ENCODE data around the gene PARN.
A peak's percentile ranks its signal among the peaks of the same experiment; 100 is the strongest.

Gene PARN

DNA sequence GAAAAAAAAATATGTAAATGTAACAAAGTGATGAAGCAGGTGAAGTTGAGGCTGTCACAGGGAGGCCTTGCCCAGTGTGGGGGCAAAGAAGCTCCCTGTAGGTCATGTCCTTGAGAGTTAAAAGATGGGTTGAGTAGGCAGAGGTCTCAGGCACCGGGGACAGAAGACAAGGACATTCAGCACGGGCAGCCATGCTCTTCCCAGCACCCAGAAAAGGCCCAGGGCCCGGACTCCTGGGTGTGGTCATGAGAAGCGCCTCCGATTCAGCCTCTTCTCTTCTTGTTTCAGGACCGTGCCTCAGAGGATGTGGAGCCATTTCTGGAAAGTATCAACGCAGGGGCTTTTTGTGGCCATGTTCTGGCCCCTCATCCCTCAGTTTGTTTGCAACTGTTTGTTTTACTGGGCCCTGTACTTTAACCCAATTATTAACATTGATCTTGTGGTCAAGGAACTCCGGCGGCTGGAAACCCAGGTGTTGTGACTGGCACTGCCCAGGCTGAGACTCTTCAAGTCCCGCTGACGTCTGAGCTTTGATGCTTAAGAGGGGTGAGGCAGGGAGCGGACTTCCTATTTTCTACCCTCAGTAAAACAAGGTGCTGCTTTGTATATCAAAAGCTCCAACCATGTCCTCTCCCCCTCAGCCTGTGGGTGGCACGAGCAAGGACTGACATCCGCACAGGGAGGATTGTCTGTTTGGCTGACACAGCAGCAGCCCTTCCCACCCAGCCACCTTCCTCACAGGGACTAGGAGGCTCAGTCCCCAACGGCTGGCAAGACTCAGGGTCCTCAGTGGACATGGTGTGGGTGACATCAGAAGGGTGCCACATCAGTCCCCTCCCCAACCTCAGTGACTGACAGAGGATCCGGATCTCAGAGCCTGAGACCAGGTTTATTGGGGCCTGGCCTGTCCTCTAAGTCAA lies 37.5 kb upstream of the PARN start:
- H3K36me3 ChIP-seq (ENCODE audit: control insufficient read depth in 2 of 2, insufficient read depth in 1 of 2, low read length in 2 of 2), result peaks cover 17 to 57% of the 10 kb centered on the region in 2 experiments

GRCh38 chr16:14658063-14658462 lies 28.0 kb upstream of the PARN start:
- CTCF ChIA-PET, result no interaction called here
- H3K9me3 ChIP-seq (ENCODE audit: control insufficient read depth, insufficient read depth, low read depth, low read length), result no peaks in the 10 kb centered on the region
- no peak for TF ChIP-seq ZNF530 (tag by site-specific recombination; IDR thresholded peaks at IDR 0.05; ENCODE audit: low read depth)
- POLR2A ChIA-PET, result no interaction called here
- H3K27ac ChIP-seq (ENCODE audit: extremely low read depth, low read depth, low read length), result no peak overlapping the region
- peaks cover 56 to 62% of the 10 kb centered on the region in 2 experiments for H3K36me3 ChIP-seq (ENCODE audit: control insufficient read depth in 2 of 2, insufficient read depth in 1 of 2, low read length in 2 of 2)
- no peaks in the 10 kb centered on the region for H3K4me1 ChIP-seq (ENCODE audit: control insufficient read depth, insufficient read depth, low read length)
- no peak overlapping the region for H3K4me3 ChIP-seq (ENCODE audit: low read depth, low read length)

More for the DNA sequence above, 37.5 kb upstream of the PARN start:
- H3K4me3 ChIP-seq (ENCODE audit: low read depth, low read length), result no peak overlapping the region
- H3K27ac ChIP-seq (ENCODE audit: extremely low read depth, low read depth, low read length), result no peak overlapping the region
- CTCF ChIA-PET, result no interaction called here
- no peaks in the 10 kb centered on the region for H3K4me1 ChIP-seq (ENCODE audit: control insufficient read depth, insufficient read depth, low read length)
- no peak for TF ChIP-seq GLIS2 (tag by site-specific recombination; IDR thresholded peaks at IDR 0.05)
- H3K9me3 ChIP-seq (ENCODE audit: control insufficient read depth, insufficient read depth, low read depth, low read length), result no peaks in the 10 kb centered on the region
- POLR2A ChIA-PET, result no interaction called here

- Histone ChIP-seq H3K9me3 (ENCODE audit: control insufficient read depth, insufficient read depth, low read depth, low read length) (no peaks in the 10 kb centered on the region), H3K27ac (ENCODE audit: extremely low read depth, low read depth, low read length) (no peak overlapping the region), H3K4me3 (ENCODE audit: low read depth, low read length) (no peak overlapping the region), H3K36me3 (ENCODE audit: control insufficient read depth in 2 of 2, insufficient read depth in 1 of 2, low read length in 2 of 2) (peaks cover 70 to 75% of the 10 kb centered on the region in 2 experiments), H3K4me1 (ENCODE audit: control insufficient read depth, insufficient read depth, low read length) (no peaks in the 10 kb centered on the region)
- POLR2A ChIA-PET, result interaction anchor here (0.7 kb wide), 1 partner anchor 1741 kb away, joined by 5 read pairs; no protein-coding TSS in a partner anchor
- CTCF ChIA-PET, result no interaction called here
- TF ChIP-seq ZNF792 (tag by site-specific recombination; IDR thresholded peaks at IDR 0.05) (no peak), ZBTB48 (tag by site-specific recombination; IDR thresholded peaks at IDR 0.05) (no peak), EGR2 (tag by site-specific recombination; IDR thresholded peaks at IDR 0.05; ENCODE audit: low read depth) (peak; percentile 49; the same call in 1 of the 2 replicates), ZNF433 (tag by site-specific recombination; IDR thresholded peaks at IDR 0.05; ENCODE audit: low read depth) (no peak), ZNF211 (tag by site-specific recombination; IDR thresholded peaks at IDR 0.05; ENCODE audit: low read depth) (no peak), FEZF1 (tag by site-specific recombination; IDR thresholded peaks at IDR 0.05) (no peak)
- TF ChIP-seq, protein P1, sequence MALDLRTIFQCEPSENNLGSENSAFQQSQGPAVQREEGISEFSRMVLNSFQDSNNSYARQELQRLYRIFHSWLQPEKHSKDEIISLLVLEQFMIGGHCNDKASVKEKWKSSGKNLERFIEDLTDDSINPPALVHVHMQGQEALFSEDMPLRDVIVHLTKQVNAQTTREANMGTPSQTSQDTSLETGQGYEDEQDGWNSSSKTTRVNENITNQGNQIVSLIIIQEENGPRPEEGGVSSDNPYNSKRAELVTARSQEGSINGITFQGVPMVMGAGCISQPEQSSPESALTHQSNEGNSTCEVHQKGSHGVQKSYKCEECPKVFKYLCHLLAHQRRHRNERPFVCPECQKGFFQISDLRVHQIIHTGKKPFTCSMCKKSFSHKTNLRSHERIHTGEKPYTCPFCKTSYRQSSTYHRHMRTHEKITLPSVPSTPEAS (tag by site-specific recombination; IDR thresholded peaks at IDR 0.05), result no peak
- TF ChIP-seq, protein P2, sequence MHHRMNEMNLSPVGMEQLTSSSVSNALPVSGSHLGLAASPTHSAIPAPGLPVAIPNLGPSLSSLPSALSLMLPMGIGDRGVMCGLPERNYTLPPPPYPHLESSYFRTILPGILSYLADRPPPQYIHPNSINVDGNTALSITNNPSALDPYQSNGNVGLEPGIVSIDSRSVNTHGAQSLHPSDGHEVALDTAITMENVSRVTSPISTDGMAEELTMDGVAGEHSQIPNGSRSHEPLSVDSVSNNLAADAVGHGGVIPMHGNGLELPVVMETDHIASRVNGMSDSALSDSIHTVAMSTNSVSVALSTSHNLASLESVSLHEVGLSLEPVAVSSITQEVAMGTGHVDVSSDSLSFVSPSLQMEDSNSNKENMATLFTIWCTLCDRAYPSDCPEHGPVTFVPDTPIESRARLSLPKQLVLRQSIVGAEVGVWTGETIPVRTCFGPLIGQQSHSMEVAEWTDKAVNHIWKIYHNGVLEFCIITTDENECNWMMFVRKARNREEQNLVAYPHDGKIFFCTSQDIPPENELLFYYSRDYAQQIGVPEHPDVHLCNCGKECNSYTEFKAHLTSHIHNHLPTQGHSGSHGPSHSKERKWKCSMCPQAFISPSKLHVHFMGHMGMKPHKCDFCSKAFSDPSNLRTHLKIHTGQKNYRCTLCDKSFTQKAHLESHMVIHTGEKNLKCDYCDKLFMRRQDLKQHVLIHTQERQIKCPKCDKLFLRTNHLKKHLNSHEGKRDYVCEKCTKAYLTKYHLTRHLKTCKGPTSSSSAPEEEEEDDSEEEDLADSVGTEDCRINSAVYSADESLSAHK (tag by site-specific recombination; IDR thresholded peaks at IDR 0.05), result no peak
- TF ChIP-seq, protein P3, sequence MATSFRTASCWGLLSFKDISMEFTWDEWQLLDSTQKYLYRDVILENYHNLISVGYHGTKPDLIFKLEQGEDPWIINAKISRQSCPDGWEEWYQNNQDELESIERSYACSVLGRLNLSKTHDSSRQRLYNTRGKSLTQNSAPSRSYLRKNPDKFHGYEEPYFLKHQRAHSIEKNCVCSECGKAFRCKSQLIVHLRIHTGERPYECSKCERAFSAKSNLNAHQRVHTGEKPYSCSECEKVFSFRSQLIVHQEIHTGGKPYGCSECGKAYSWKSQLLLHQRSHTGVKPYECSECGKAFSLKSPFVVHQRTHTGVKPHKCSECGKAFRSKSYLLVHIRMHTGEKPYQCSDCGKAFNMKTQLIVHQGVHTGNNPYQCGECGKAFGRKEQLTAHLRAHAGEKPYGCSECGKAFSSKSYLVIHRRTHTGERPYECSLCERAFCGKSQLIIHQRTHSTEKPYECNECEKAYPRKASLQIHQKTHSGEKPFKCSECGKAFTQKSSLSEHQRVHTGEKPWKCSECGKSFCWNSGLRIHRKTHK (tag by site-specific recombination; IDR thresholded peaks at IDR 0.05), result no peak
Observed at GRCh38 chr16:14652726-14653125, 22.7 kb upstream of the PARN start.

DNA sequence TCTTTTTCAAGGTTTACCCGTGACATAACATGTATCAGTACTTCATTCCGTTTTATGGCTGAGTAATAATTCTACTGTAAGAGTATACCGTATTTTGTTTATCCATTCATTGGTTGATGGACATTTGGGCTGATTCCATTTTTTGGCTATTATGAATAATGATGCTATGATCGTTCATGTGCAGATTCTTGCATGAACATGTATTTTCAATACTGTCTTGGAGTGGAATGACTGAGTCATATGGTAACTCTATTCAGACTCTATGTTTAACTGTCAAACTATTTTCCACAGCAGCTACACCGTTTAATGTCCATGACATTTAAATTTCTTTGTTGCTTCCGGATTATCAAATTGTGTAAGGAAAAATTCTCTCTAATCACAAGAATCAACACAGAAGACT lies 20.6 kb upstream of the PARN start:
- TF ChIP-seq ZNF175 (tag by site-specific recombination; IDR thresholded peaks at IDR 0.05), result no peak
- no peak for TF ChIP-seq ZNF677 (tag by site-specific recombination; IDR thresholded peaks at IDR 0.05)
- TF ChIP-seq FEZF1 (tag by site-specific recombination; IDR thresholded peaks at IDR 0.05), result no peak
- Histone ChIP-seq H3K9me3 (ENCODE audit: control insufficient read depth, insufficient read depth, low read depth, low read length) (no peaks in the 10 kb centered on the region), H3K27ac (ENCODE audit: extremely low read depth, low read depth, low read length) (no peak overlapping the region), H3K4me1 (ENCODE audit: control insufficient read depth, insufficient read depth, low read length) (no peaks in the 10 kb centered on the region), H3K4me3 (ENCODE audit: low read depth, low read length) (no peak overlapping the region), H3K36me3 (ENCODE audit: control insufficient read depth in 2 of 2, insufficient read depth in 1 of 2, low read length in 2 of 2) (peaks cover 70 to 72% of the 10 kb centered on the region in 2 experiments)
- CTCF ChIA-PET, result no interaction called here
- POLR2A ChIA-PET, result interaction anchor here (1.4 kb wide), 1 partner anchor 17 kb away, joined by 5 read pairs; no protein-coding TSS in a partner anchor

Measured in HEK293 (cell line).